GM10248 (cell line): ENCODE results near the gene KRTAP1-5.
A peak's percentile ranks its signal among the peaks of the same experiment; 100 is the strongest.
"Not testable (repeated sequence)": the region's sequence is repeated elsewhere in the genome, so short reads cannot be mapped to it uniquely, and the experiment has no call there.

Experiments used
- CTCF ChIA-PET: fragments of 300-600 bp; sonication (Branson Sonifier 250); formaldehyde crosslinking; extraction: SDS; loops from one replicate; lab custom pipeline; 2021; ENCODE audit warnings: antibody characterized with exemption; lab: Yijun Ruan, JAX
- POLR2A ChIA-PET: fragments of 350-650 bp; sonication (Branson Sonifier 250); formaldehyde crosslinking; extraction: SDS; loops from one replicate; lab custom pipeline; 2020; ENCODE audit warnings: antibody characterized with exemption; lab: Yijun Ruan, JAX
- DNase-seq: peaks from one replicate; pipeline ENCODE4 v3.0.0; 2012; ENCODE audit errors: extremely low spot score
- CTCF ChIP-seq: IDR thresholded peaks from 2 replicates; pipeline ENCODE4 v1.5.1; 2012; ENCODE audit warnings: mild to moderate bottlenecking, low read depth; ENCODE audit errors: extremely low read depth, missing control alignments, control extremely low read depth

KRTAP1-5 gene

GRCh38 chr17:41058741-41059140 lies 31.7 kb upstream of the KRTAP1-5 start:
- POLR2A ChIA-PET, result no interaction called here
- CTCF ChIA-PET, result no interaction called here
- no peak for DNase-seq

GRCh38 chr17:41057547-41057946 lies 30.5 kb upstream of the KRTAP1-5 start:
- no peak for TF ChIP-seq CTCF
- no peak for DNase-seq
- POLR2A ChIA-PET, result no interaction called here
- CTCF ChIA-PET, result interaction anchor here (1.4 kb wide), 1 partner anchor 19 kb away, joined by 3 read pairs; no protein-coding TSS in a partner anchor

More at GRCh38 chr17:41058741-41059140, 31.7 kb upstream of the KRTAP1-5 start:
- no peak for TF ChIP-seq CTCF

- CTCF ChIA-PET, POLR2A ChIA-PET, DNase-seq: not testable (repeated sequence)
These were observed 28.1 kb upstream of the KRTAP1-5 start, which contains the start of gene KRTAP2-2 for GRCh38 chr17:41055130-41055529. TSS of gene KRTAP2-2 (minus strand) at chr17:41055230. CDS start at chr17:41055211, 19 bp downstream.

- POLR2A ChIA-PET, DNase-seq, CTCF ChIA-PET: not testable (repeated sequence)
These were observed 27.5 kb upstream of the KRTAP1-5 start for GRCh38 chr17:41054556-41054955.

GRCh38 chr17:41054025-41054424 lies 27.0 kb upstream of the KRTAP1-5 start:
- CTCF ChIA-PET, result no interaction called here
- POLR2A ChIA-PET, result no interaction called here
- DNase-seq, result no peak
- TF ChIP-seq CTCF, result no peak

GRCh38 chr17:41052566-41052965 lies 25.6 kb upstream of the KRTAP1-5 start:
- ChIA-PET POLR2A (no interaction called here), CTCF (no interaction called here)
- TF ChIP-seq CTCF, result no peak
- no peak for DNase-seq

GRCh38 chr17:41049110-41049509 lies 22.1 kb upstream of the KRTAP1-5 start:
- peak; percentile 25 for DNase-seq

More at GRCh38 chr17:41049110-41049509, 22.1 kb upstream of the KRTAP1-5 start:
- CTCF ChIA-PET, result interaction anchor here (1.4 kb wide), 1 partner anchor 22 kb away, joined by 3 read pairs; no protein-coding TSS in a partner anchor
- TF ChIP-seq CTCF, result no peak
- POLR2A ChIA-PET, result no interaction called here
